PC-3 (cell line): ENCODE data around the gene RFK.
A peak's percentile ranks its signal among the peaks of the same experiment; 100 is the strongest.

ENCODE experiments used
- CTCF ChIP-seq: fragments of 300-600 bp; sonication (generic); conservative IDR thresholded peaks from 2 replicates; pipeline ENCODE4 v1.5.1; 2017; ENCODE audit warnings: antibody characterized with exemption, low read depth, mild to moderate bottlenecking, low read length
- EZH2 ChIP-seq: fragments of 300-600 bp; sonication (generic); IDR thresholded peaks from one replicate; pipeline ENCODE4 v1.6.1; 2017; ENCODE audit warnings: antibody characterized with exemption, mild to moderate bottlenecking, low read length; ENCODE audit not compliant: unreplicated experiment
- EZH2phosphoT487 ChIP-seq: fragments of 300-600 bp; sonication (generic); IDR thresholded peaks from 2 replicates; pipeline ENCODE4 v1.6.1; 2018; ENCODE audit warnings: mild to moderate bottlenecking, antibody characterized with exemption, low read length, borderline replicate concordance

- TF ChIP-seq CTCF (peak; percentile 38), EZH2 (no peak), EZH2phosphoT487 (no peak)
Observed at GRCh38 chr9:76394195-76394959, at the start of gene RFK.
